ENCODE measurements around the gene NDUFA1.
"Not testable (repeated sequence)": the region's sequence is repeated elsewhere in the genome, so short reads cannot be mapped to it uniquely, and the experiment has no call there.

Gene NDUFA1

DNA sequence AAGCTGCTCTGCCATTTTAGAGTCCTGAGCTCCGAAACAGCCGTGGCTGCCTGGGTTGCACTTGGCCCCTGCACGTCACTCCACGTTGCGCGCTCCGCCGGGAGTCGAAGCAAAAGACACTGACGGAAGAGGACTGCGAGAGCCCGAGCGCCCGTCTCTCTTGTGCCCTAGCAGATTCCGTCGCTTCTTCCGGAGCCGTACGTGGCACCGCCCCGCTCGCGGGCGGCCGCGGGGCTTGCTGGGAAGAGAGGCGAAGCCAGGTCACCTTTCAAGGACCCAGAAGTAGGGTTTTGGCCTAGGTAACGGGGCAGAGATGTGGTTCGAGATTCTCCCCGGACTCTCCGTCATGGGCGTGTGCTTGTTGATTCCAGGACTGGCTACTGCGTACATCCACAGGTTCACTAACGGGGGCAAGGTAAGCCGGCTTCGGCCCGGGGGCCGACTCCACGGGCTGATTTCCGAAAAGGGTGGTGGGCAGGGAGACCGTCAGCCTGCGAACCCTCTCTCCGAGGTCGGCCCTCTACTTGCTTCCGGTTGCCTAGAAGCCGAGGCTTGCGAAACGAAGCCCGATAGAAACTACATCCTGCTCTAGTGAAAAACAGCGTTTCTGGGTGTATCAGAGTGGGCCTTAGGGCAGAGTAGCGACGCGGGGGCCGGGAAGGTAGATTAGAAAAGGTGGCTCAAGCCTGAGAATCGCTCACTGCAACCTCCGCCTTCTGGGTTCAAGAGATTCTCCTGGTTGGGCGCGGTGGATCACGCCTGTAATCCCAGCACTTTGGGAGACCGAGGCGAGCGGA, at the start of gene NDUFA1, which contains the start of gene RNF113A:
Gene NDUFA1 (plus strand): TSS at position 234 of the 797 bp plus-strand sequence. CDS start 80 bp downstream, at position 314.
Gene RNF113A (minus strand): TSS at position 135 of the 797 bp plus-strand sequence. CDS start 120 bp downstream, at position 15.
- peak; percentile 85 for DNase-seq (ENCODE audit: low read depth)

DNA sequence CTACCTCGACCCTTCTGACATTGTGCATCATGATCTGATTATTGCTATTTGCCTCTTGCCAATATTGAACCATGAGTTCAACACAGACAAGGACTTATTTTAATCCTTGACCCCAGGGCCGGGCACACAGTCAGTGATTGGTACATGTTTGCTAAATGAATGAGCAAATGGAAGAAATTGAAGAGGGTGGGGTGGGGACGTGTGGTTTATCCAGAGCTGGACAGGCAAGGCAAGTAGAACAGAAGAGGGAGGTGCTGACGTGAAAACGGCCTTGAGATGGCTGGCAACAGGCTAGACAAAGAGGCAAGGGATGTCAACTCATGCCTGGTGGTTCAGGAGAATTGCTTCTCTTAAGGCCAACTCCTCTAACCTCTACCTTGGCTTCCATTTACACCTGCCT, 47.4 kb upstream of the NDUFA1 start:
- not testable (repeated sequence) for DNase-seq (ENCODE audit: low read depth)

GRCh38 chrX:119826399-119826959, 45.2 kb upstream of the NDUFA1 start:
- peak; percentile 46 for DNase-seq (ENCODE audit: low read depth)

DNA sequence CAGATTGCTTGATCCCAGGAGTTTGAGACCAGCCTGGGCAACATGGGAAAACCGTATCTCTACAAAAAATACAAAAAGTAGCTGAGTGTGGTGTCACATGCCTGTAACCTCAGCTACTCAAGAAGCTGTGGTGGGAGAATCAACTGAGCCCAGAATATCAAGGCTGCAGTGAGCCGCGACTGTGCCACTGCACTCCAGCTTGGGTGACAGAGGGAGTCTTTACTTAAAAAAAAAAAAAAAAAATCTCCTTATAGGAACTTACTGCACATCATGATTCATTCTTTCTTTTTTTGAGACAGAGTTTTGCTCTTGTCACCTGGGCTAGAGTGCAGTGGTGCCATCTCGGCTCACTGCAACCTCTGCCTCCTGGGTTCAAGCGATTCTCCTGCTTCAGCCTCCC, 43.2 kb upstream of the NDUFA1 start:
- no peak for DNase-seq (ENCODE audit: low read depth)

DNA sequence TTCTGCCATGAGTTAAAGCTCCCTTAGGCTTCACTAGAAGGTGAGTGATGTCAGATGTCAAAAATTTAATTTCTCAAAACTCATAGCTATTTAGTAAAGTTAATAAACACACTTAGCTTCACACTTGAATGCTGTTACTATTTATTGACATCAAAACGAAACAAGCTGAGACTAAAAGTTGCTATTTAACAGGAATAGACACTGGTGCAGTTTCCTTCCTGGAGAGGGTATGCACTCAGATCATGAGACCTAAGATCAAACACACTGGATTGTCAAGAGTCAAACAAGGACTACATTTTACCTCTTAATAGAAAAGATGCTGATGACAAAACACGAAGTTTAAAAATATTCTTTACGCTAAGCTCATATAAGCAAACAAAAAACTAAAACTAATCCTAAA, 37.7 kb upstream of the NDUFA1 start:
- no peak for DNase-seq (ENCODE audit: low read depth)

DNA sequence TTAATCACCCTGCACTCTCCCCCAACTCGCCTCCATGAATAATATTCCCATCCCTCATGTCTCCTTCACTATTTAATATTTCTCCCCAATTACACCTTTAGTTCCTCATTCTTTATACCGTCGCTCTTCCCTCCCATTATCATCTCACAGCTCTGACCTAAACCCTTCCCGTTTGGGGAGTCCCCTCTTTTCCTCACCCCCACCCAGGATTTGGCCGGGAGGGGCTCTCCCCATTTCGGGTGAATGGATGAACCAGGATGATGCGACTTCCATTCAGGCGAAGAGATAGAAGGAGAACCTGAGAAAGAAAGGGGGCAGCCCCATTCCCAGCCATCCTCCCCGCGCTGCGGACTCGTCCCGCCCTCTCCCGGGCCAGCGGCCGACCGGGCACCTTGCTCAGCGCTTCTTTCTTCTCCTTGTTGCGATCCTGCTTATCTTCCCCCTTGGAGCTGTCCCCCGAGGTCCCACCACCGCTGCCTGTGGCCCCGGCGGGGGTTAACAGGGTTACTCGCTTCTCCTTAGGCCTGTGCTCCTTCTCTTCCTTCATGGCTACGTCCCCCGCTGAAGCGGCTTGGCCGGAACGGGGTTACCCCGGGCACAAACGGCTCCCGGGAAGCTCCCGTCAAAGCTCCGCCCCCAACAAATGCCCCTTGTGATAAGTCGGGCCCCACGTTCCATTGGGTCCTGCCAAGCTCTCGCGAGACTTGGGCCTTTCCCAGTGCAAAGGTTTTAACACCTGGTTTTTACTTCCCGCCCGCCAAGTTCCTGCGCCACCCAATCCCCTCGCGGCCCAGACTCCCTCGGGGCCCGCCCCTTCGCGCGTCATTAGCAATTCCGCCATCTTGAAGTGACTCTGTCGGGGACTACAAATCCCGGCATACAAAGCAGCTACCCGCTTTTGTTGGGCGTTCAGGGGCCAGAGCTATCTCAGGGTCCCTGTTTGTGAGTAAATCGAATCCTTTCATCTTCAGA, 19.0 kb upstream of the NDUFA1 start, which contains the start of gene UPF3B:
Gene UPF3B (minus strand): TSS at position 582 of the 972 bp plus-strand sequence. CDS start 35 bp downstream, at position 547.
- peak; percentile 98 for DNase-seq (ENCODE audit: low read depth)

DNA sequence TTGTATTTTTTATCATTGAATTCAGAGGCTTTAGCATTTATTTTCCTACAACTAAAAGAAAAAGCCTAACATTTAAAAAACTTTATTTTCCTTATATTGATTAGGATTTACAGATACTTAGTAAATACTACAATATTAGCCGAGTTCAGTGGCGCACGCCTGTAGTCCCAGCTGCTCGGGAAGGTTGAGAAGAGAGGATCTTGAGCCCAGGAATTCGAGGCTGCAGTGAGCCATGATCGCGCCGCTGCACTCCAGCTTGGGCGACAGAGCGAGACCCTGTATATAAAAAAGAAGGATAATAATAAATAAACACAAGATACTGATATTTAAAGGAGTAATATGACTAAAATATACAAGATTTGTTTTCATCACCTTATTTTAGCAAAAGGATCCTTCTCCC, 18.2 kb upstream of the NDUFA1 start:
- no peak for DNase-seq (ENCODE audit: low read depth)

DNA sequence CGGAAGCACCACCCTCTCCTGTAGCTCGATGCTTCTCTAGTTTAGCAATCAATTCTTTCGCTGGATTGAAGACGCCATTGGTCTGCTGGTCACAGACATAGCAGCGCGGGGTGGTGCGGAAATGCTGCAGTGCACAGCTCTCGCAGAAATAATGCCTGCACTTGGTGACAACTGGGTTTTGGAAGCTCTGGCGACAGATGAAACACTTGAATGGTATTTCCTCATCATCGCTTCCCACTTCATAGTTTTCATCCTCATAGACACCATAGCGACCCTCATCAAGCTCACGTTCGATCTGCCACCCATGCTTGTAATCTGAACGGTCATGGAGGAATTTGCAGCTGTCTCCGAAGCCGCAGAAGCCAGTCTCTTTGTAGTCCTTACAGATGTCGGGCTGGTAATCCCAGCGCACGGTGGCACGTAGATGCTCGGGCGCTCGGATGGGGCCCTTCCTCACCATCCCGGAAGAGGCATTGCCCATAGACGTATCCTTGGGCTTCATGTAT, 953 bp upstream of the NDUFA1 start:
- DNase-seq (ENCODE audit: low read depth): peak; percentile 22

DNA sequence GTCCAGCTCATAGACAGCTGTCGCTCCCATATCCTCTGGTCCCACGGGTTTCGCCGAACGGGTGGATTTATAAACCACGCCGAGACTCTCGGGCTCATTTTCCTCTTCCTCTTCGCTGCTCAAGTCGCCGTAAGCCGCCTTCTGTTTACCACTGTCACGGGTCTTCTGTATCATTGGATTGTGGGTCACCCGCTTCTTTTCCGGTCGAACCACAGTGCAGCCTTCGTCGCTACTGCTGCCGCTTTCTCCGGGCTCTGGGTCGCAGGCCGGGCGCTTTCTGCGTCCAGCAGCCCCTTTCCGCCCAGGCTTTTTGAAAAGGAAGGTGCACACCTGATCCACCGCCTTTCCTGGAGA, 410 bp upstream of the NDUFA1 start:
- DNase-seq (ENCODE audit: low read depth): no peak

DNA sequence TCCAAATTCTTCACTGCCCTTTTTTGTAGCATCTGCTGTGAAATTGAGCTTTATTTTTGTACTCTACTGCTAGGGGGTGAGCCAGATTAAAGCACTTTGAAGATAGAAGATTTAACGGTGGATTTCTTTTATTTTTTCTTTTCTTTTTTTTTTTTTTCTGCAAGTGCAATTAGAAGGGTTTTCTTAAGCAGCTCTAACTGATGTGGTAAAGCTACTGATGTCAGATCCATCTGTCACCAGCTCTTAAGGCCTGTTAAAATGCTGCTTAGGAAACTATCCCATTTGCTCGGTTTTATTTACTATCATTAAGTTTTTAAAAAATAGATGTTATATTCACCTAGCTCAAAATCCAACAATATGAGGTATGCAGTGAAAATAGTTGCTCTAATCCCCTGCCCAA, 7.1 kb downstream of the NDUFA1 start:
- no peak for DNase-seq (ENCODE audit: low read depth)

- no peak for DNase-seq (ENCODE audit: low read depth)
Measured at GRCh38 chrX:119880076-119880475, 8.4 kb downstream of the NDUFA1 start.

GRCh38 chrX:119880552-119881437, 9.2 kb downstream of the NDUFA1 start:
- peak; percentile 63 for DNase-seq (ENCODE audit: low read depth)

GRCh38 chrX:119885554-119886428, 14.2 kb downstream of the NDUFA1 start:
- DNase-seq (ENCODE audit: low read depth): peak; percentile 14

- DNase-seq (ENCODE audit: low read depth): peak; percentile 48
Measured at GRCh38 chrX:119887721-119888425, 16.2 kb downstream of the NDUFA1 start.

- not testable (repeated sequence) for DNase-seq (ENCODE audit: low read depth)
Measured at GRCh38 chrX:119890626-119891025, 19.0 kb downstream of the NDUFA1 start.

GRCh38 chrX:119891961-119892692, 20.5 kb downstream of the NDUFA1 start:
- not testable (repeated sequence) for DNase-seq (ENCODE audit: low read depth)

- DNase-seq (ENCODE audit: low read depth): peak; percentile 24
Measured at GRCh38 chrX:119895843-119896326, 24.3 kb downstream of the NDUFA1 start, which contains the start of gene AKAP14. Gene AKAP14 (plus strand): TSS chrX:119895893. CDS start chrX:119903224, 7,331 bp downstream.

DNA sequence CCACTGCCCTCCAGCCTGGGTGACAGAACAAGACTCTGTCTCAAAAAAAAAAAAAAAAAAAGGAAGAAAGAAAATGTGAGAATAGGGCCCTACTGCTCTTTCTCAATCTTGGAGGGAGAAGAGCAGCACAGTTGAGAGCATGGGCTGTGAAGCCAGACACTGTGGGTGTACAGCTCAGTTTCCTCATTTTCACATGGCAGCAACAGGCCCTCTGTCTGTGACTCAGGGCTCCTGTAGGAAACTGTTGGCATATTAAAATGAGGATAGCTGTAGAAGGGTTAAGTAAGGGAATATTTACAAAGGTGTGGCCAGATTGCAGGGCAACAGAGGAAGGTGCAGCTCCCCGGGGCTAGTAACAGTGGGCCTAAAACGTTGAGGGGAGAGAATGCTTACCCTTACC, 27.5 kb downstream of the NDUFA1 start:
- DNase-seq (ENCODE audit: low read depth): no peak
